ENCODE data around the gene ANAPC4. TPM values are rescaled to one million over a fixed set of nuclear protein-coding genes. Genes with fewer than 3 reads are reported as not detected.

ANAPC4 gene
- total RNA-seq, 4 donors from 2014 or later: 19.8 to 49.8 (median 27.2) TPM

- ATAC-seq (ENCODE audit: low FRiP score): no peak
- no peak for TF ChIP-seq CTCF (IDR thresholded peaks at IDR 0.05)
- no peak for DNase-seq (ENCODE audit: low spot score)
These were observed 2.5 kb downstream of the ANAPC4 start for GRCh38 chr4:25379591-25379990.

- DNase-seq (ENCODE audit: low spot score) (no peak), ATAC-seq (ENCODE audit: low FRiP score) (no peak)
- TF ChIP-seq CTCF (IDR thresholded peaks at IDR 0.05): no peak
These were observed 6.6 kb downstream of the ANAPC4 start for GRCh38 chr4:25383647-25384046.

- DNase-seq (ENCODE audit: low spot score): no peak
- no peak for TF ChIP-seq CTCF (IDR thresholded peaks at IDR 0.05)
- no peak for ATAC-seq (ENCODE audit: low FRiP score)
These were observed 9.9 kb downstream of the ANAPC4 start for GRCh38 chr4:25386926-25387325.

- TF ChIP-seq CTCF (IDR thresholded peaks at IDR 0.05): no peak
- ATAC-seq (ENCODE audit: low FRiP score): no peak
- no peak for DNase-seq (ENCODE audit: low spot score)
These were observed 20.2 kb downstream of the ANAPC4 start for GRCh38 chr4:25397305-25397704.

GRCh38 chr4:25399510-25399909, 22.4 kb downstream of the ANAPC4 start:
- no peak for DNase-seq (ENCODE audit: low spot score)
- no peak for TF ChIP-seq CTCF (IDR thresholded peaks at IDR 0.05)
- ATAC-seq (ENCODE audit: low FRiP score): no peak

GRCh38 chr4:25401066-25401465, 24.0 kb downstream of the ANAPC4 start:
- no peak for DNase-seq (ENCODE audit: low spot score)
- no peak for TF ChIP-seq CTCF (IDR thresholded peaks at IDR 0.05)
- ATAC-seq (ENCODE audit: low FRiP score): no peak

GRCh38 chr4:25402521-25402920, 25.5 kb downstream of the ANAPC4 start:
- DNase-seq (ENCODE audit: low spot score) (no peak), ATAC-seq (ENCODE audit: low FRiP score) (no peak)
- no peak for TF ChIP-seq CTCF (IDR thresholded peaks at IDR 0.05)
